Measurements from ENCODE around the gene SCUBE1.

The SCUBE1 gene

GRCh38 chr22:43153899-43154298, 189.3 kb downstream of the SCUBE1 start:
- H3K18ac ChIP-seq (ENCODE audit: low read length), result no peak overlapping the region
- H4K91ac ChIP-seq (ENCODE audit: low read depth, low read length, poor library complexity), result no peak overlapping the region

GRCh38 chr22:43152357-43153071, 190.7 kb downstream of the SCUBE1 start:
- H3K9ac ChIP-seq (ENCODE audit: low read depth, low read length, poor library complexity), result peak overlapping the region; percentile 70
- H2BK12ac ChIP-seq (ENCODE audit: low read length), result peak overlapping the region; percentile 63
- H3K4me3 ChIP-seq (ENCODE audit: low read length in 2 of 2), result peak overlapping the region in 1 of 2 donors; percentile 42
- peak overlapping the region; percentile 90 for H2BK5ac ChIP-seq (ENCODE audit: low read length)
- peaks cover 4 to 23% (median 22%) of the 10 kb centered on the region in 3 experiments for H3K27me3 ChIP-seq (ENCODE audit: control insufficient read depth in 3 of 3, insufficient read depth in 3 of 3, low read depth in 1 of 3, low read length in 3 of 3)
- peak overlapping the region; percentile 60 for H2AK5ac ChIP-seq (ENCODE audit: low read depth, low read length)
- DNase-seq (ENCODE audit: low spot score), result no peak
- no peak overlapping the region for H3K14ac ChIP-seq (ENCODE audit: low read length)
- whole genome bisulfite sequencing, 2 donors (ENCODE audit: extremely low coverage in 2 of 2, insufficient read length in 2 of 2, insufficient replicate concordance in 1 of 2), result no CpG with 5 or more reads among the region's 22 CpGs
- H4K91ac ChIP-seq (ENCODE audit: low read depth, low read length, poor library complexity), result peak overlapping the region; percentile 38
- peak overlapping the region; percentile 94 for H3K18ac ChIP-seq (ENCODE audit: low read length)
- peaks cover 0 to 7% of the 10 kb centered on the region in 2 donors for H3K9me3 ChIP-seq (replicated peaks in 1 of 2; ENCODE audit: control insufficient read depth in 2 of 2, insufficient read depth in 1 of 2, low read depth in 1 of 2, low read length in 2 of 2)
- no peak overlapping the region for H4K8ac ChIP-seq (ENCODE audit: low read depth, low read length)
- no peak overlapping the region for H3K27ac ChIP-seq (replicated peaks; ENCODE audit: low read length)
- peak overlapping the region; percentile 55 for H2AFZ ChIP-seq (ENCODE audit: low read length)
- peak overlapping the region; percentile 40 for H3K4me2 ChIP-seq (ENCODE audit: insufficient read depth, low read length, poor library complexity, severe bottlenecking)
- peaks cover 3% of the 10 kb centered on the region for H3K79me1 ChIP-seq (ENCODE audit: low read depth, low read length)
- H3K36me3 ChIP-seq (replicated peaks in 1 of 2; ENCODE audit: control insufficient read depth in 2 of 2, insufficient read depth in 2 of 2, low read length in 2 of 2), result no peaks in the 10 kb centered on the region
- peak overlapping the region; percentile 6 for H3K4ac ChIP-seq (ENCODE audit: low read length)
- peaks cover 8 to 13% of the 10 kb centered on the region in 2 donors for H3K4me1 ChIP-seq (ENCODE audit: control insufficient read depth in 2 of 2, insufficient read depth in 1 of 2, low read depth in 1 of 2, low read length in 2 of 2)
- H3K23ac ChIP-seq (ENCODE audit: low read depth, low read length, poor library complexity), result peak overlapping the region; percentile 95
- no peak overlapping the region for H2BK120ac ChIP-seq (ENCODE audit: low read depth, low read length)
- peak overlapping the region; percentile 99 for H2BK15ac ChIP-seq (ENCODE audit: low read length)

More at GRCh38 chr22:43153899-43154298, 189.3 kb downstream of the SCUBE1 start:
- no CpG with 5 or more reads among the region's 9 CpGs for WGBS, 2 donors (ENCODE audit: extremely low coverage in 2 of 2, insufficient read length in 2 of 2, insufficient replicate concordance in 1 of 2)
- H3K14ac ChIP-seq (ENCODE audit: low read length), result no peak overlapping the region
- no peak overlapping the region for H2BK15ac ChIP-seq (ENCODE audit: low read length)
- no peak overlapping the region for H3K9ac ChIP-seq (ENCODE audit: low read depth, low read length, poor library complexity)
- DNase-seq (ENCODE audit: low spot score), result no peak
- peaks cover 0 to 7% of the 10 kb centered on the region in 2 donors for H3K9me3 ChIP-seq (replicated peaks in 1 of 2; ENCODE audit: control insufficient read depth in 2 of 2, insufficient read depth in 1 of 2, low read depth in 1 of 2, low read length in 2 of 2)
- H3K79me1 ChIP-seq (ENCODE audit: low read depth, low read length), result peaks cover 3% of the 10 kb centered on the region
- no peaks in the 10 kb centered on the region for H3K36me3 ChIP-seq (replicated peaks in 1 of 2; ENCODE audit: control insufficient read depth in 2 of 2, insufficient read depth in 2 of 2, low read length in 2 of 2)
- no peak overlapping the region for H3K4me3 ChIP-seq (ENCODE audit: low read length in 2 of 2)
- H3K4me2 ChIP-seq (ENCODE audit: insufficient read depth, low read length, poor library complexity, severe bottlenecking), result no peak overlapping the region
- no peak overlapping the region for H4K8ac ChIP-seq (ENCODE audit: low read depth, low read length)
- H2AK5ac ChIP-seq (ENCODE audit: low read depth, low read length), result no peak overlapping the region
- no peak overlapping the region for H3K23ac ChIP-seq (ENCODE audit: low read depth, low read length, poor library complexity)
- H3K27me3 ChIP-seq (ENCODE audit: control insufficient read depth in 3 of 3, insufficient read depth in 3 of 3, low read depth in 1 of 3, low read length in 3 of 3), result peaks cover 4 to 23% (median 12%) of the 10 kb centered on the region in 3 experiments
- H2AFZ ChIP-seq (ENCODE audit: low read length), result no peak overlapping the region
- H3K27ac ChIP-seq (replicated peaks; ENCODE audit: low read length), result no peak overlapping the region
- no peak overlapping the region for H3K4ac ChIP-seq (ENCODE audit: low read length)
- H2BK12ac ChIP-seq (ENCODE audit: low read length), result no peak overlapping the region
- H2BK5ac ChIP-seq (ENCODE audit: low read length), result no peak overlapping the region
- H3K4me1 ChIP-seq (ENCODE audit: control insufficient read depth in 2 of 2, insufficient read depth in 1 of 2, low read depth in 1 of 2, low read length in 2 of 2), result peaks cover 8 to 13% of the 10 kb centered on the region in 2 donors
- H2BK120ac ChIP-seq (ENCODE audit: low read depth, low read length), result no peak overlapping the region

GRCh38 chr22:43152003-43152356, 191.2 kb downstream of the SCUBE1 start:
- Histone ChIP-seq H3K4me2 (ENCODE audit: insufficient read depth, low read length, poor library complexity, severe bottlenecking) (peak overlapping the region; percentile 86), H3K23ac (ENCODE audit: low read depth, low read length, poor library complexity) (peak overlapping the region; percentile 95), H3K4me3 (ENCODE audit: low read length in 2 of 2) (peak overlapping the region in 1 of 2 donors; percentile 84), H2BK5ac (ENCODE audit: low read length) (peak overlapping the region; percentile 90), H4K91ac (ENCODE audit: low read depth, low read length, poor library complexity) (no peak overlapping the region), H3K27me3 (ENCODE audit: control insufficient read depth in 3 of 3, insufficient read depth in 3 of 3, low read depth in 1 of 3, low read length in 3 of 3) (peaks cover 4 to 23% (median 22%) of the 10 kb centered on the region in 3 experiments), H3K4me1 (ENCODE audit: control insufficient read depth in 2 of 2, insufficient read depth in 1 of 2, low read depth in 1 of 2, low read length in 2 of 2) (peaks cover 8 to 13% of the 10 kb centered on the region in 2 donors), H3K9ac (ENCODE audit: low read depth, low read length, poor library complexity) (peak overlapping the region; percentile 70), H3K9me3 (replicated peaks in 1 of 2; ENCODE audit: control insufficient read depth in 2 of 2, insufficient read depth in 1 of 2, low read depth in 1 of 2, low read length in 2 of 2) (peaks cover 0 to 7% of the 10 kb centered on the region in 2 donors), H3K36me3 (replicated peaks in 1 of 2; ENCODE audit: control insufficient read depth in 2 of 2, insufficient read depth in 2 of 2, low read length in 2 of 2) (no peaks in the 10 kb centered on the region), H2AK5ac (ENCODE audit: low read depth, low read length) (peak overlapping the region; percentile 60), H2AFZ (ENCODE audit: low read length) (peak overlapping the region; percentile 55), H2BK120ac (ENCODE audit: low read depth, low read length) (no peak overlapping the region), H3K18ac (ENCODE audit: low read length) (peak overlapping the region; percentile 96), H2BK15ac (ENCODE audit: low read length) (peak overlapping the region; percentile 99), H3K79me1 (ENCODE audit: low read depth, low read length) (peaks cover 3% of the 10 kb centered on the region), H2BK12ac (ENCODE audit: low read length) (peak overlapping the region; percentile 63), H3K4ac (ENCODE audit: low read length) (peak overlapping the region; percentile 6), H3K27ac (replicated peaks; ENCODE audit: low read length) (no peak overlapping the region), H3K14ac (ENCODE audit: low read length) (no peak overlapping the region), H4K8ac (ENCODE audit: low read depth, low read length) (no peak overlapping the region)
- no peak for DNase-seq (ENCODE audit: low spot score)
- no CpG with 5 or more reads among the region's 18 CpGs for WGBS, 2 donors (ENCODE audit: extremely low coverage in 2 of 2, insufficient read length in 2 of 2, insufficient replicate concordance in 1 of 2)

GRCh38 chr22:43151251-43152002, 191.7 kb downstream of the SCUBE1 start, which contains the start of gene TSPO:
TSPO (plus strand) TSS chr22:43151559; CDS start chr22:43159239, 7,680 bp downstream.
- no peak within 1 kb of the TSS for H2BK120ac ChIP-seq (ENCODE audit: low read depth, low read length)
- no CpG with 5 or more reads among the region's 75 CpGs for WGBS, 2 donors (ENCODE audit: extremely low coverage in 2 of 2, insufficient read length in 2 of 2, insufficient replicate concordance in 1 of 2)
- H3K4me3 ChIP-seq (ENCODE audit: low read length in 2 of 2), result peak within 1 kb of the TSS; percentile 29 to 84
- H4K8ac ChIP-seq (ENCODE audit: low read depth, low read length), result no peak within 1 kb of the TSS
- H4K91ac ChIP-seq (ENCODE audit: low read depth, low read length, poor library complexity), result peak within 1 kb of the TSS; percentile 38
- H2AK5ac ChIP-seq (ENCODE audit: low read depth, low read length), result peak within 1 kb of the TSS; percentile 98
- H2BK5ac ChIP-seq (ENCODE audit: low read length), result peak within 1 kb of the TSS; percentile 90
- DNase-seq (ENCODE audit: low spot score), result peak; percentile 14
- peaks cover 8 to 13% of the 10 kb centered on the region in 2 donors for H3K4me1 ChIP-seq (ENCODE audit: control insufficient read depth in 2 of 2, insufficient read depth in 1 of 2, low read depth in 1 of 2, low read length in 2 of 2)
- H2BK15ac ChIP-seq (ENCODE audit: low read length), result peak within 1 kb of the TSS; percentile 99
- peak within 1 kb of the TSS; percentile 70 for H3K9ac ChIP-seq (ENCODE audit: low read depth, low read length, poor library complexity)
- peak within 1 kb of the TSS; percentile 6 for H3K4ac ChIP-seq (ENCODE audit: low read length)
- peak within 1 kb of the TSS; percentile 96 for H3K18ac ChIP-seq (ENCODE audit: low read length)
- H3K79me1 ChIP-seq (ENCODE audit: low read depth, low read length), result peaks cover 3% of the 10 kb centered on the region
- H3K36me3 ChIP-seq (replicated peaks in 1 of 2; ENCODE audit: control insufficient read depth in 2 of 2, insufficient read depth in 2 of 2, low read length in 2 of 2), result no peaks in the 10 kb centered on the region
- H2AFZ ChIP-seq (ENCODE audit: low read length), result peak within 1 kb of the TSS; percentile 55
- H3K27me3 ChIP-seq (ENCODE audit: control insufficient read depth in 3 of 3, insufficient read depth in 3 of 3, low read depth in 1 of 3, low read length in 3 of 3), result peaks cover 4 to 23% (median 22%) of the 10 kb centered on the region in 3 experiments
- H3K27ac ChIP-seq (replicated peaks; ENCODE audit: low read length), result no peak within 1 kb of the TSS
- peak within 1 kb of the TSS; percentile 86 for H3K4me2 ChIP-seq (ENCODE audit: insufficient read depth, low read length, poor library complexity, severe bottlenecking)
- peaks cover 0 to 7% of the 10 kb centered on the region in 2 donors for H3K9me3 ChIP-seq (replicated peaks in 1 of 2; ENCODE audit: control insufficient read depth in 2 of 2, insufficient read depth in 1 of 2, low read depth in 1 of 2, low read length in 2 of 2)
- peak within 1 kb of the TSS; percentile 95 for H3K23ac ChIP-seq (ENCODE audit: low read depth, low read length, poor library complexity)
- H3K14ac ChIP-seq (ENCODE audit: low read length), result no peak within 1 kb of the TSS
- peak within 1 kb of the TSS; percentile 63 for H2BK12ac ChIP-seq (ENCODE audit: low read length)

Measured in neuronal stem cell (in vitro differentiated cells).